Karpas-422 (cell line): ENCODE data around the gene HLA-A. TPM values are rescaled to one million over a fixed set of nuclear protein-coding genes. Genes with fewer than 3 reads are reported as not detected.

Experiments used
- DNase-seq: peaks from one replicate; pipeline ENCODE4 v3.0.0-alpha.2; 2015
- H2AFZ ChIP-seq: fragments of 200-600 bp; sonication (generic); 2 replicates; pipeline ENCODE4 v1.6.1; 2014; ENCODE audit warnings: antibody characterized with exemption, low read length, mixed read lengths
- H3K27ac ChIP-seq: fragments of 200-600 bp; sonication (generic); 2 replicates; pipeline ENCODE4 v1.5.1; 2014; ENCODE audit warnings: mild to moderate bottlenecking, low read length, moderate library complexity
- H3K27me3 ChIP-seq: fragments of 200-600 bp; sonication (generic); 2 replicates; pipeline ENCODE4 v1.6.1; 2014; ENCODE audit warnings: low read length, mixed read lengths
- H3K36me3 ChIP-seq: fragments of 200-600 bp; sonication (generic); 2 replicates; pipeline ENCODE4 v1.6.1; 2014; ENCODE audit warnings: low read length, mixed read lengths; ENCODE audit not compliant: insufficient read depth
- H3K4me1 ChIP-seq: fragments of 200-600 bp; sonication (generic); 2 replicates; pipeline ENCODE4 v1.6.1; 2014; ENCODE audit warnings: mild to moderate bottlenecking, low read length, mixed read lengths
- H3K4me2 ChIP-seq: fragments of 200-600 bp; sonication (generic); 2 replicates; pipeline ENCODE4 v1.6.1; 2014; ENCODE audit warnings: low read length, low read depth, mild to moderate bottlenecking; ENCODE audit not compliant: poor library complexity, severe bottlenecking
- H3K4me3 ChIP-seq: fragments of 200-600 bp; sonication (generic); 2 replicates; pipeline ENCODE4 v1.5.1; 2014; ENCODE audit warnings: mild to moderate bottlenecking, antibody characterized with exemption, low read length, mixed read lengths
- H3K79me2 ChIP-seq: fragments of 200-600 bp; sonication (generic); 2 replicates; pipeline ENCODE4 v1.6.1; 2014; ENCODE audit warnings: mild to moderate bottlenecking, low read length, mixed read lengths
- H3K9ac ChIP-seq: fragments of 200-600 bp; sonication (generic); 2 replicates; pipeline ENCODE4 v1.6.0; 2014; ENCODE audit warnings: low read length
- H3K9me2 ChIP-seq: fragments of 200-600 bp; sonication (generic), shearing (Covaris generic); replicated peaks from 2 replicates; pipeline ENCODE4 v1.6.0; 2014; ENCODE audit warnings: mild to moderate bottlenecking, low read length, moderate library complexity; ENCODE audit not compliant: insufficient read depth
- H3K9me3 ChIP-seq: fragments of 300-700, 200-600 bp; sonication (generic); 2 replicates; pipeline ENCODE4 v1.6.1; 2014; ENCODE audit warnings: low read length, mixed read lengths
- H4K20me1 ChIP-seq: fragments of 200-600 bp; sonication (generic); 2 replicates; pipeline ENCODE4 v1.6.1; 2014; ENCODE audit warnings: mild to moderate bottlenecking, antibody characterized with exemption, low read length, low read depth; ENCODE audit not compliant: insufficient read depth
- total RNA-seq: library from RNA; depleted of rRNA; stranded (reverse); fragments of >200 nt; shearing (Covaris generic); gene quantifications from 2 replicates; pipeline ENCODE4 v1.2.3, GENCODE V29; 2014; ENCODE audit warnings: low replicate concordance

The HLA-A gene
- total RNA-seq, 1 experiment from 2014 or later = 739 TPM

GRCh38 chr6:29949934-29950333 lies 7.6 kb downstream of the HLA-A start:
- H3K79me2 ChIP-seq = no peaks in the 10 kb centered on the region
- no peak overlapping the region for H3K4me3 ChIP-seq
- no peak overlapping the region for H3K4me2 ChIP-seq
- no peaks in the 10 kb centered on the region for H3K9me3 ChIP-seq
- no peaks in the 10 kb centered on the region for H3K4me1 ChIP-seq
- H3K27ac ChIP-seq = no peak overlapping the region
- H4K20me1 ChIP-seq = no peaks in the 10 kb centered on the region
- H2AFZ ChIP-seq = no peak overlapping the region
- peaks cover 7% of the 10 kb centered on the region for H3K36me3 ChIP-seq
- H3K9ac ChIP-seq = no peak overlapping the region
- no peak for DNase-seq
- no peaks in the 10 kb centered on the region for H3K27me3 ChIP-seq
- H3K9me2 ChIP-seq = no peaks in the 10 kb centered on the region

GRCh38 chr6:29951882-29952281 lies 9.6 kb downstream of the HLA-A start:
- Histone ChIP-seq H3K9ac (no peak overlapping the region), H3K4me3 (no peak overlapping the region), H2AFZ (no peak overlapping the region), H3K9me3 (no peaks in the 10 kb centered on the region), H4K20me1 (no peaks in the 10 kb centered on the region), H3K4me2 (no peak overlapping the region), H3K4me1 (no peaks in the 10 kb centered on the region), H3K27me3 (no peaks in the 10 kb centered on the region), H3K9me2 (no peaks in the 10 kb centered on the region), H3K36me3 (no peaks in the 10 kb centered on the region), H3K27ac (no peak overlapping the region), H3K79me2 (no peaks in the 10 kb centered on the region)
- no peak for DNase-seq

GRCh38 chr6:29953001-29953441 lies 10.7 kb downstream of the HLA-A start:
- no peak overlapping the region for H3K4me2 ChIP-seq
- H3K27ac ChIP-seq = no peak overlapping the region
- no peaks in the 10 kb centered on the region for H3K36me3 ChIP-seq
- no peak for DNase-seq
- H2AFZ ChIP-seq = no peak overlapping the region
- H3K9me3 ChIP-seq = no peaks in the 10 kb centered on the region
- H3K4me3 ChIP-seq = no peak overlapping the region
- no peaks in the 10 kb centered on the region for H3K27me3 ChIP-seq
- H3K79me2 ChIP-seq = no peaks in the 10 kb centered on the region
- no peaks in the 10 kb centered on the region for H3K9me2 ChIP-seq
- no peaks in the 10 kb centered on the region for H3K4me1 ChIP-seq
- no peaks in the 10 kb centered on the region for H4K20me1 ChIP-seq
- H3K9ac ChIP-seq = no peak overlapping the region

GRCh38 chr6:29953686-29954085 lies 11.4 kb downstream of the HLA-A start:
- Histone ChIP-seq H3K27me3 (no peaks in the 10 kb centered on the region), H3K27ac (no peak overlapping the region), H3K4me2 (no peak overlapping the region), H3K4me1 (no peaks in the 10 kb centered on the region; the same call in 1 of the 2 replicates), H2AFZ (no peak overlapping the region), H3K4me3 (no peak overlapping the region), H3K9me2 (no peaks in the 10 kb centered on the region), H3K9ac (no peak overlapping the region), H3K9me3 (no peaks in the 10 kb centered on the region), H4K20me1 (no peaks in the 10 kb centered on the region), H3K79me2 (no peaks in the 10 kb centered on the region), H3K36me3 (no peaks in the 10 kb centered on the region)
- DNase-seq = no peak

GRCh38 chr6:29954272-29954671 lies 11.9 kb downstream of the HLA-A start:
- Histone ChIP-seq H3K79me2 (no peaks in the 10 kb centered on the region), H3K9ac (no peak overlapping the region), H3K4me3 (no peak overlapping the region), H3K9me3 (no peaks in the 10 kb centered on the region), H3K27me3 (no peaks in the 10 kb centered on the region), H3K27ac (no peak overlapping the region), H3K36me3 (no peaks in the 10 kb centered on the region), H3K4me1 (peaks cover 6% of the 10 kb centered on the region), H3K9me2 (no peaks in the 10 kb centered on the region), H4K20me1 (no peaks in the 10 kb centered on the region), H2AFZ (no peak overlapping the region), H3K4me2 (no peak overlapping the region)
- no peak for DNase-seq

- no peaks in the 10 kb centered on the region for H3K27me3 ChIP-seq
- no peak overlapping the region for H3K9ac ChIP-seq
- no peak overlapping the region for H3K4me2 ChIP-seq
- no peaks in the 10 kb centered on the region for H3K9me3 ChIP-seq
- no peak for DNase-seq
- peaks cover 15% of the 10 kb centered on the region for H3K4me1 ChIP-seq
- no peak overlapping the region for H3K4me3 ChIP-seq
- no peak overlapping the region for H3K27ac ChIP-seq
- H3K9me2 ChIP-seq = no peaks in the 10 kb centered on the region
- H3K79me2 ChIP-seq = no peaks in the 10 kb centered on the region
- no peaks in the 10 kb centered on the region for H3K36me3 ChIP-seq
- no peak overlapping the region for H2AFZ ChIP-seq
- H4K20me1 ChIP-seq = no peaks in the 10 kb centered on the region
These were observed 13.5 kb downstream of the HLA-A start for GRCh38 chr6:29955783-29956182.

- no peaks in the 10 kb centered on the region for H4K20me1 ChIP-seq
- H3K9me2 ChIP-seq = no peaks in the 10 kb centered on the region
- no peak overlapping the region for H3K27ac ChIP-seq
- H3K9ac ChIP-seq = no peak overlapping the region
- no peaks in the 10 kb centered on the region for H3K9me3 ChIP-seq
- H3K4me1 ChIP-seq = peaks cover 15% of the 10 kb centered on the region
- no peaks in the 10 kb centered on the region for H3K36me3 ChIP-seq
- H3K4me2 ChIP-seq = no peak overlapping the region
- no peaks in the 10 kb centered on the region for H3K79me2 ChIP-seq
- DNase-seq = no peak
- no peak overlapping the region for H3K4me3 ChIP-seq
- no peaks in the 10 kb centered on the region for H3K27me3 ChIP-seq
- H2AFZ ChIP-seq = no peak overlapping the region
These were observed 14.2 kb downstream of the HLA-A start for GRCh38 chr6:29956518-29956917.

- DNase-seq = no peak
- Histone ChIP-seq H3K4me3 (no peak overlapping the region), H3K79me2 (no peaks in the 10 kb centered on the region), H2AFZ (no peak overlapping the region), H3K36me3 (no peaks in the 10 kb centered on the region), H3K27ac (no peak overlapping the region), H3K27me3 (no peaks in the 10 kb centered on the region), H3K4me1 (peaks cover 15% of the 10 kb centered on the region), H3K9me3 (no peaks in the 10 kb centered on the region), H4K20me1 (no peaks in the 10 kb centered on the region), H3K9ac (no peak overlapping the region), H3K9me2 (no peaks in the 10 kb centered on the region), H3K4me2 (no peak overlapping the region)
These were observed 15.7 kb downstream of the HLA-A start for GRCh38 chr6:29958046-29958445.

GRCh38 chr6:29958921-29959320 lies 16.6 kb downstream of the HLA-A start:
- Histone ChIP-seq H3K36me3 (no peaks in the 10 kb centered on the region), H3K79me2 (no peaks in the 10 kb centered on the region), H3K9ac (no peak overlapping the region), H3K9me2 (no peaks in the 10 kb centered on the region), H2AFZ (no peak overlapping the region), H3K4me3 (no peak overlapping the region), H3K4me1 (peaks cover 15% of the 10 kb centered on the region), H3K27me3 (no peaks in the 10 kb centered on the region), H3K27ac (no peak overlapping the region), H4K20me1 (no peaks in the 10 kb centered on the region), H3K9me3 (no peaks in the 10 kb centered on the region), H3K4me2 (peak overlapping the region; percentile 46)
- DNase-seq = no peak
